ENCODE results near the gene TEDC2. TPM values are rescaled to one million over a fixed set of nuclear protein-coding genes. Genes with fewer than 3 reads are reported as not detected.

The TEDC2 gene
- total RNA-seq, 1 experiment from 2014 or later: 48.5 TPM

GRCh38 chr16:2422123-2422867 lies 37.6 kb upstream of the TEDC2 start:
- POLR2A ChIA-PET (ENCODE audit: low non-redundant PET): no interaction called here
- H3K27ac ChIP-seq (ENCODE audit: low read depth, low read length, poor library complexity, severe bottlenecking): no peak overlapping the region
- intact Hi-C loops (cut with micrococcal nuclease; ENCODE audit: unreplicated experiment): no loop called here
- H3K27me3 ChIP-seq (replicated peaks; ENCODE audit: insufficient read depth, low read depth, low read length, poor library complexity): no peaks in the 10 kb centered on the region
- no peak for DNase-seq (ENCODE audit: low spot score)
- peaks cover 4% of the 10 kb centered on the region for H3K4me1 ChIP-seq (ENCODE audit: insufficient read depth, low read length, poor library complexity, severe bottlenecking)
- CTCF ChIA-PET: no interaction called here
- H3K9me3 ChIP-seq (ENCODE audit: low read depth, low read length, poor library complexity, severe bottlenecking): no peaks in the 10 kb centered on the region
- H3K4me3 ChIP-seq (ENCODE audit: low read depth, low read length, poor library complexity, severe bottlenecking): no peak overlapping the region
- BruUV-seq (replicated peaks): no TSS peak
- TF ChIP-seq EZH2 (IDR thresholded peaks at IDR 0.05; ENCODE audit: borderline replicate concordance, low read depth, low read length, poor library complexity, severe bottlenecking): no peak
- TF ChIP-seq, protein P1, sequence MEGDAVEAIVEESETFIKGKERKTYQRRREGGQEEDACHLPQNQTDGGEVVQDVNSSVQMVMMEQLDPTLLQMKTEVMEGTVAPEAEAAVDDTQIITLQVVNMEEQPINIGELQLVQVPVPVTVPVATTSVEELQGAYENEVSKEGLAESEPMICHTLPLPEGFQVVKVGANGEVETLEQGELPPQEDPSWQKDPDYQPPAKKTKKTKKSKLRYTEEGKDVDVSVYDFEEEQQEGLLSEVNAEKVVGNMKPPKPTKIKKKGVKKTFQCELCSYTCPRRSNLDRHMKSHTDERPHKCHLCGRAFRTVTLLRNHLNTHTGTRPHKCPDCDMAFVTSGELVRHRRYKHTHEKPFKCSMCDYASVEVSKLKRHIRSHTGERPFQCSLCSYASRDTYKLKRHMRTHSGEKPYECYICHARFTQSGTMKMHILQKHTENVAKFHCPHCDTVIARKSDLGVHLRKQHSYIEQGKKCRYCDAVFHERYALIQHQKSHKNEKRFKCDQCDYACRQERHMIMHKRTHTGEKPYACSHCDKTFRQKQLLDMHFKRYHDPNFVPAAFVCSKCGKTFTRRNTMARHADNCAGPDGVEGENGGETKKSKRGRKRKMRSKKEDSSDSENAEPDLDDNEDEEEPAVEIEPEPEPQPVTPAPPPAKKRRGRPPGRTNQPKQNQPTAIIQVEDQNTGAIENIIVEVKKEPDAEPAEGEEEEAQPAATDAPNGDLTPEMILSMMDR (conservative IDR thresholded peaks at IDR 0.05; ENCODE audit: low read depth, low read length): no peak
- no peaks in the 10 kb centered on the region for H3K36me3 ChIP-seq (ENCODE audit: insufficient read depth, low read length, poor library complexity, severe bottlenecking)

GRCh38 chr16:2424061-2425007 lies 35.6 kb upstream of the TEDC2 start:
- H3K36me3 ChIP-seq (ENCODE audit: insufficient read depth, low read length, poor library complexity, severe bottlenecking): no peaks in the 10 kb centered on the region
- no peak overlapping the region for H3K27ac ChIP-seq (ENCODE audit: low read depth, low read length, poor library complexity, severe bottlenecking)
- intact Hi-C loops (cut with micrococcal nuclease; ENCODE audit: unreplicated experiment): loop anchor here (5.0 kb wide), 1 partner anchor 82 kb away; the partner anchor contains the start of gene ABCA3
- peaks cover 17% of the 10 kb centered on the region for H3K4me1 ChIP-seq (ENCODE audit: insufficient read depth, low read length, poor library complexity, severe bottlenecking)
- no peaks in the 10 kb centered on the region for H3K9me3 ChIP-seq (ENCODE audit: low read depth, low read length, poor library complexity, severe bottlenecking)
- ChIA-PET POLR2A (ENCODE audit: low non-redundant PET) (no interaction called here), CTCF (no interaction called here)
- H3K4me3 ChIP-seq (ENCODE audit: low read depth, low read length, poor library complexity, severe bottlenecking): no peak overlapping the region
- H3K27me3 ChIP-seq (replicated peaks; ENCODE audit: insufficient read depth, low read depth, low read length, poor library complexity): no peaks in the 10 kb centered on the region
- TF ChIP-seq, protein P1 (conservative IDR thresholded peaks at IDR 0.05; ENCODE audit: low read depth, low read length): no peak
- no peak for TF ChIP-seq EZH2 (IDR thresholded peaks at IDR 0.05; ENCODE audit: borderline replicate concordance, low read depth, low read length, poor library complexity, severe bottlenecking)
- no peak for DNase-seq (ENCODE audit: low spot score)
- BruUV-seq (replicated peaks): no TSS peak

DNA sequence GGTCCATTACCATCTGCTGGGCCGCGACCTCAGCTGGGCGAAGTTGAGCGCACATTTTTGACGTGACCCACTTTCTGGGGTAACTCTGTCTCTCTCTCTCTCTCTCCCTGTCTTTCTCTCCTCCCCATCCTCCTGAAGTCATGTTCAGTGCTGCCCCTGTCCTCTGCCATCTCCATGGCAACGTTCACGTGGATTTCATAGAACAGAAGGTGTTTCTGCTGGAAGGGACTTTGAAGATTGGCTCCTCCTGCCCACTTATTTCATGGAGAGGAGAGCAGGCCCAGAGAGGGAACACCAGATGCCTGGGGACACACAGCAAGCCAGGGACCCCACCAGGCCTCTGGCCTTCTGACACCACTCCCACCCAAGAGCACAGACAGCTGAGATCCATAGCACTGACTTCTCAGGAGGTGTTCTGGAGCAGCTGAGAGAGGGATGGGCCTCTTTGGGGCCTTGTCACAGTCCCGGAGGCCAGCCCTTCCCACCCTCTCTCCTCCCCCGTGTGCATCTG lies 34.8 kb upstream of the TEDC2 start:
- H3K27me3 ChIP-seq (replicated peaks; ENCODE audit: insufficient read depth, low read depth, low read length, poor library complexity): no peaks in the 10 kb centered on the region
- H3K36me3 ChIP-seq (ENCODE audit: insufficient read depth, low read length, poor library complexity, severe bottlenecking): no peaks in the 10 kb centered on the region
- BruUV-seq (replicated peaks): no TSS peak
- no peak overlapping the region for H3K27ac ChIP-seq (ENCODE audit: low read depth, low read length, poor library complexity, severe bottlenecking)
- peaks cover 17% of the 10 kb centered on the region for H3K4me1 ChIP-seq (ENCODE audit: insufficient read depth, low read length, poor library complexity, severe bottlenecking)
- no peak for DNase-seq (ENCODE audit: low spot score)
- intact Hi-C loops (cut with micrococcal nuclease; ENCODE audit: unreplicated experiment): loop anchor here (5.0 kb wide), 1 partner anchor 83 kb away; the partner anchor contains the start of gene ABCA3
- H3K4me3 ChIP-seq (ENCODE audit: low read depth, low read length, poor library complexity, severe bottlenecking): no peak overlapping the region
- H3K9me3 ChIP-seq (ENCODE audit: low read depth, low read length, poor library complexity, severe bottlenecking): no peaks in the 10 kb centered on the region
- ChIA-PET CTCF (no interaction called here), POLR2A (ENCODE audit: low non-redundant PET) (no interaction called here)
- TF ChIP-seq EZH2 (IDR thresholded peaks at IDR 0.05; ENCODE audit: borderline replicate concordance, low read depth, low read length, poor library complexity, severe bottlenecking): no peak
- TF ChIP-seq, protein P1 (conservative IDR thresholded peaks at IDR 0.05; ENCODE audit: low read depth, low read length): no peak
